Smooth muscle cell of the umbilical artery (primary cell): ENCODE measurements around the gene ZNF567. TPM values are rescaled to one million over a fixed set of nuclear protein-coding genes. Genes with fewer than 3 reads are reported as not detected.

Experiments used
- total RNA-seq: library from RNA; depleted of rRNA; stranded (reverse); fragments of >200 nt; gene quantifications from 2 replicates; pipeline ENCODE4 v1.2.3, GENCODE V29; 2014

The ZNF567 gene
- 5.3 and 8.1 TPM in 2 replicates for total RNA-seq

DNA sequence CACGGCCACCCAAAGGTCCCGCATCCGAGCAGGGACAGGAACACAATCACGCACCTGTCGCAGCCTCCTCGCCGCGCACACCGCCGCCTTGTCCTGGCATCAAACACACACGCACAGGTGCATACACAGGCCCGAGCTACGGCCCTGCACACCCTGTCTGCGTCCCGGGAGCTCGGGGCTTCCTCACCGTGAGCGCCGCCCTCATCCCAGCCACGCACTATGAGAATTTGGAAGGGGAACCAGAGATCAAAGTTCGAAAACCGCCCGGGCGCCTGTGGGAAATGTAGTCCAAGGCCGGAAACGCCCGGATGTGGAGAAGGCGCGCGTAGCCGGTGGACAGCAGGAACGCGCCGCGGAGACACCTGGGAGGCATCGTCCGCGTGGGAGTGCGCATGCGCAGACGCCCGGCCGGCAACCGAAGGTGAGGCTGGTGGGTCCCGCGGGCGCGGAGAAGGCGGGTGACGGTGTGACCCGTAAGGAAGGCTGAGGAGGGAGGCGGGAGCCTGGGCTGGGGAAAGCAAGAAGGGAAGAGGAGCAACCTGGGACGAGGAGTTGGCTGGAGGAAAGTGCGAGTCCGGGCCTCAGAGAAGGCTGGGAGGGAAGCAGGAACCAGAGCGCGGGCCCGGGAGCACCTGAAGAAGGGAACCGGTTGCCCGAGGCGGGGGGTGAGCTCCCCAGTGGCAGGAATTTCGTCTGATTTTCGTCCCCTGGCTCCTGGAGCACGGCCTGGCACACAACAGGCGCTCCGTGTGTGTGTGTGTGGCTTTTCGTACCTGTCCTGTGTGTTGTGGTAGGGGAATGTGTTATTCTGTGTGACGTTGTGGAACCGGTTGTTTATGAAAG is at the start of gene ZNF567:
ZNF567 (plus strand) TSS at position 399 of the 843 bp plus-strand sequence. CDS start 7,256 bp downstream, outside the sequence.

Other genes starting within 250 kb of the ZNF567 start
- gene ZNF566, start 198.1 kb upstream of the ZNF567 start, total RNA-seq, result 10.1 and 11.4 TPM in 2 replicates
- gene ZNF260, start 159.3 kb upstream of the ZNF567 start, total RNA-seq, result 13.4 and 14.2 TPM in 2 replicates
- gene ZNF529, start 114.3 kb upstream of the ZNF567 start, total RNA-seq, result 11.0 and 13.8 TPM in 2 replicates
- 6.7 and 8.6 TPM in 2 replicates for gene ZNF382, start 82.3 kb upstream of the ZNF567 start, total RNA-seq
- 11.8 and 18.1 TPM in 2 replicates for gene ZNF461, start 20.8 kb upstream of the ZNF567 start, total RNA-seq
- 5.0 and 7.5 TPM in 2 replicates for gene ZNF850, start 85.2 kb downstream of the ZNF567 start, total RNA-seq
- gene ZNF790, start 150.8 kb downstream of the ZNF567 start, total RNA-seq, result 7.4 and 8.0 TPM in 2 replicates
- 1.2 and 1.5 TPM in 2 replicates for gene ZNF345, start 163.3 kb downstream of the ZNF567 start, total RNA-seq
- 2.6 and 2.7 TPM in 2 replicates for gene ZNF829, start 228.7 kb downstream of the ZNF567 start, total RNA-seq
- gene ZNF568, start 228.7 kb downstream of the ZNF567 start, total RNA-seq, result 11.5 and 11.6 TPM in 2 replicates